DND-41 (cell line): Measurements from ENCODE around the gene HIVEP2.

Experiments used
- ATAC-seq: fragments of 200-7000 bp; cut with Tn5 transposase; 3 replicates; pipeline ENCODE4 v1.9.1; 2021; ENCODE audit warnings: low read depth; ENCODE audit not compliant: insufficient read depth
- DNase-seq: peaks from one replicate; pipeline ENCODE4 v3.0.0-alpha.2; 2020
- H2AFZ ChIP-seq: 2 replicates; pipeline ENCODE4 v1.6.0; 2012; ENCODE audit warnings: low read depth, low read length
- H3K27ac ChIP-seq: 2 replicates; pipeline ENCODE4 v1.5.1; 2012; ENCODE audit warnings: low read length, inconsistent platforms
- H3K27me3 ChIP-seq: fragments of 200-600 bp; sonication (generic); 2 replicates; pipeline ENCODE4 v1.6.0; 2012; ENCODE audit warnings: low read length, mild to moderate bottlenecking, inconsistent platforms; ENCODE audit not compliant: insufficient read depth, poor library complexity
- H3K36me3 ChIP-seq: 2 replicates; pipeline ENCODE4 v1.5.1; 2012; ENCODE audit warnings: low read length, inconsistent platforms; ENCODE audit not compliant: insufficient read depth
- H3K4me1 ChIP-seq: 2 replicates; pipeline ENCODE4 v1.5.1; 2012; ENCODE audit warnings: mild to moderate bottlenecking, low read length; ENCODE audit not compliant: insufficient read depth
- H3K4me2 ChIP-seq: 2 replicates; pipeline ENCODE4 v1.6.0; 2012; ENCODE audit warnings: mild to moderate bottlenecking, moderate library complexity, low read length, inconsistent platforms; ENCODE audit not compliant: insufficient read depth
- H3K4me3 ChIP-seq, 2 experiments: fragments of 200-600 bp in 1 of 2; shearing (Covaris generic) in 1 of 2; 2 replicates each; pipeline ENCODE4 v1.5.1; 2012 to 2016; ENCODE audit warnings: inconsistent platforms in 2 of 2, low read length in 2 of 2, mild to moderate bottlenecking in 2 of 2, low read depth in 1 of 2, moderate library complexity in 1 of 2
- H3K79me2 ChIP-seq: 2 replicates; pipeline ENCODE4 v1.6.0; 2012; ENCODE audit warnings: low read length, inconsistent platforms; ENCODE audit not compliant: insufficient read depth
- H3K9ac ChIP-seq: 2 replicates; pipeline ENCODE4 v1.6.0; 2012; ENCODE audit warnings: low read depth, mild to moderate bottlenecking, inconsistent platforms, low read length, moderate library complexity
- H3K9me3 ChIP-seq: 2 replicates; pipeline ENCODE4 v1.5.1; 2012; ENCODE audit warnings: low read length, moderate library complexity, mild to moderate bottlenecking, inconsistent platforms; ENCODE audit not compliant: insufficient read depth, severe bottlenecking
- H4K20me1 ChIP-seq: 2 replicates; pipeline ENCODE4 v1.6.0; 2012; ENCODE audit warnings: low read length; ENCODE audit not compliant: insufficient read depth
- EZH2 ChIP-seq: IDR thresholded peaks from 3 replicates; pipeline ENCODE4 v1.6.1; 2012; ENCODE audit warnings: borderline replicate concordance, low read depth, mild to moderate bottlenecking, moderate library complexity, low read length, inconsistent platforms; ENCODE audit not compliant: severe bottlenecking
- TF ChIP-seq, protein P1 (sequence below): IDR thresholded peaks from 2 replicates; pipeline ENCODE4 v1.5.1; 2012; ENCODE audit warnings: borderline replicate concordance, low read length, moderate library complexity, mild to moderate bottlenecking; ENCODE audit not compliant: poor library complexity, severe bottlenecking; ENCODE audit errors: extremely low read depth

Gene HIVEP2

GRCh38 chr6:142933701-142934100, 11.3 kb downstream of the HIVEP2 start:
- TF ChIP-seq EZH2: no peak
- TF ChIP-seq, protein P1, sequence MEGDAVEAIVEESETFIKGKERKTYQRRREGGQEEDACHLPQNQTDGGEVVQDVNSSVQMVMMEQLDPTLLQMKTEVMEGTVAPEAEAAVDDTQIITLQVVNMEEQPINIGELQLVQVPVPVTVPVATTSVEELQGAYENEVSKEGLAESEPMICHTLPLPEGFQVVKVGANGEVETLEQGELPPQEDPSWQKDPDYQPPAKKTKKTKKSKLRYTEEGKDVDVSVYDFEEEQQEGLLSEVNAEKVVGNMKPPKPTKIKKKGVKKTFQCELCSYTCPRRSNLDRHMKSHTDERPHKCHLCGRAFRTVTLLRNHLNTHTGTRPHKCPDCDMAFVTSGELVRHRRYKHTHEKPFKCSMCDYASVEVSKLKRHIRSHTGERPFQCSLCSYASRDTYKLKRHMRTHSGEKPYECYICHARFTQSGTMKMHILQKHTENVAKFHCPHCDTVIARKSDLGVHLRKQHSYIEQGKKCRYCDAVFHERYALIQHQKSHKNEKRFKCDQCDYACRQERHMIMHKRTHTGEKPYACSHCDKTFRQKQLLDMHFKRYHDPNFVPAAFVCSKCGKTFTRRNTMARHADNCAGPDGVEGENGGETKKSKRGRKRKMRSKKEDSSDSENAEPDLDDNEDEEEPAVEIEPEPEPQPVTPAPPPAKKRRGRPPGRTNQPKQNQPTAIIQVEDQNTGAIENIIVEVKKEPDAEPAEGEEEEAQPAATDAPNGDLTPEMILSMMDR: no peak
- H3K9me3 ChIP-seq: no peaks in the 10 kb centered on the region
- H3K79me2 ChIP-seq: peaks cover 72% of the 10 kb centered on the region
- no peak overlapping the region for H2AFZ ChIP-seq
- no peaks in the 10 kb centered on the region for H4K20me1 ChIP-seq
- peaks cover 38% of the 10 kb centered on the region for H3K4me1 ChIP-seq
- H3K4me2 ChIP-seq: no peak overlapping the region
- no peaks in the 10 kb centered on the region for H3K27me3 ChIP-seq
- no peaks in the 10 kb centered on the region for H3K36me3 ChIP-seq
- no peak overlapping the region for H3K27ac ChIP-seq
- no peak for ATAC-seq
- no peak for DNase-seq
- H3K9ac ChIP-seq: no peak overlapping the region
- H3K4me3 ChIP-seq: no peak overlapping the region

- H3K4me3 ChIP-seq: no peak overlapping the region
- no peak overlapping the region for H3K4me2 ChIP-seq
Measured at GRCh38 chr6:142932889-142933288, 12.1 kb downstream of the HIVEP2 start.

DNA sequence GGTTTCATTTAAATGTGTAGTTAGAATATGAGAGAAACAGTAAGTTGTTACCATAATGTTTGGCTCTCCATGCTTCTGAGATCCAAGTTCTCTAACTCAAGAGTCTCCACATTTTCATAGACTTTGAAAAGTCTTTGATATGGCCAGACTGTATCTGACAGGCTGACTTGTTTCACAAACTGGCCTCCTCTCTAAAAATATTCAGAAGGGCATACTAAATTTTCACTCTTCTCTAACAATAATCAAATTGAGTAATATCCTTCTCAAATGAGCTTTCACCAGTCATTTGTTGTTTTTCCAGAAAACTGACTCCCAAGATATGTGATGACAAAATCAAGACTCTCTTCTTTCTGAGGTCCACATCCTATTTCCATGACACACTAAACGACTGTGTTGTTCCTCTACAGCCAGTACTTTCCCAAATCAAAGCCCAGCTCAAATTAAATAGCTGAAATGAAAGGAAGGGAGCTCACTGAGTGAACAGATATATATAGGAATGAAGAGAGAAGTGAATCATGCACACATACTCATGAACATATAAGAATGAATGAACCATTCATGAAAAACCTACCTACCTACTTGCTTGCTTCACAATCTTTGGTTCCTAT, 15.1 kb downstream of the HIVEP2 start:
- Histone ChIP-seq H3K9ac (no peak overlapping the region), H3K4me2 (peak overlapping the region; percentile 71; the same call in 1 of the 2 replicates), H3K36me3 (no peaks in the 10 kb centered on the region), H3K4me1 (peaks cover 32% of the 10 kb centered on the region), H3K9me3 (no peaks in the 10 kb centered on the region), H3K79me2 (peaks cover 63% of the 10 kb centered on the region), H2AFZ (no peak overlapping the region), H3K27ac (no peak overlapping the region), H4K20me1 (no peaks in the 10 kb centered on the region), H3K27me3 (no peaks in the 10 kb centered on the region), H3K4me3 (no peak overlapping the region)
- no peak for ATAC-seq
- TF ChIP-seq, protein P1: no peak
- TF ChIP-seq EZH2: no peak
- no peak for DNase-seq

More at GRCh38 chr6:142932889-142933288, 12.1 kb downstream of the HIVEP2 start:
- ATAC-seq (no peak), DNase-seq (no peak)
- Histone ChIP-seq H3K4me1 (peaks cover 40% of the 10 kb centered on the region), H3K9ac (no peak overlapping the region), H2AFZ (no peak overlapping the region), H3K27ac (no peak overlapping the region), H3K27me3 (no peaks in the 10 kb centered on the region), H3K9me3 (no peaks in the 10 kb centered on the region), H4K20me1 (no peaks in the 10 kb centered on the region), H3K36me3 (no peaks in the 10 kb centered on the region), H3K79me2 (peaks cover 73% of the 10 kb centered on the region)
- TF ChIP-seq EZH2: no peak
- TF ChIP-seq, protein P1: no peak

DNA sequence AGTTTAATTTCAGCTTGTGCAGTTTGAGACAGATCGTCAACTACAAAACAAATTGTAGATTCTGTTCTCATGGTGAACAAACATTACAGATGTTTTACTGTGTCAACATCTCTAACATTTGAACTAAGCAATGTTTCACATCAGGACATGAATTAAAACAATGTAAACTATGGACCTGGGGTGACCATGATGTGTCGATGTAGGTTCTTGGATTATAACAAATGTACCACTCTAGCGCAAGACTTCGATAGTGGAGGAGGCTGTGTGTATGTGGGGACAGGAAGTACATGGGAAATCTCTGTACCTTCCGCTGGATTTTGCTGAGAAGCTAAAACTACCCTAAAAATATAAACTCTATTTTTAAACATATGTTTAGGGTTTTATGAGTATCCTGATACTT, 17.1 kb downstream of the HIVEP2 start:
- H3K36me3 ChIP-seq: no peaks in the 10 kb centered on the region
- H3K9me3 ChIP-seq: no peaks in the 10 kb centered on the region
- H3K27ac ChIP-seq: peak overlapping the region; percentile 82
- peak overlapping the region; percentile 80 for H3K9ac ChIP-seq
- peak overlapping the region; percentile 33 to 70 for H3K4me3 ChIP-seq
- DNase-seq: peak; percentile 47
- H4K20me1 ChIP-seq: no peaks in the 10 kb centered on the region
- H3K79me2 ChIP-seq: peaks cover 45% of the 10 kb centered on the region
- TF ChIP-seq, protein P1: no peak
- peak overlapping the region; percentile 71 for H3K4me2 ChIP-seq
- H3K27me3 ChIP-seq: no peaks in the 10 kb centered on the region
- peak overlapping the region; percentile 90 for H2AFZ ChIP-seq
- H3K4me1 ChIP-seq: peaks cover 29% of the 10 kb centered on the region
- ATAC-seq: peak; percentile 74
